22Rv1 (cell line): ENCODE results near the gene TENT5C.

Experiments
- CTCF ChIP-seq: fragments of 450-650 bp; IDR thresholded peaks from 2 replicates; pipeline ENCODE4 v1.5.1; 2017; ENCODE audit warnings: mild to moderate bottlenecking
- ZFX ChIP-seq: fragments of 450-650 bp; IDR thresholded peaks from 2 replicates; pipeline ENCODE4 v1.6.1; 2017; ENCODE audit warnings: antibody characterized with exemption, borderline replicate concordance

DNA sequence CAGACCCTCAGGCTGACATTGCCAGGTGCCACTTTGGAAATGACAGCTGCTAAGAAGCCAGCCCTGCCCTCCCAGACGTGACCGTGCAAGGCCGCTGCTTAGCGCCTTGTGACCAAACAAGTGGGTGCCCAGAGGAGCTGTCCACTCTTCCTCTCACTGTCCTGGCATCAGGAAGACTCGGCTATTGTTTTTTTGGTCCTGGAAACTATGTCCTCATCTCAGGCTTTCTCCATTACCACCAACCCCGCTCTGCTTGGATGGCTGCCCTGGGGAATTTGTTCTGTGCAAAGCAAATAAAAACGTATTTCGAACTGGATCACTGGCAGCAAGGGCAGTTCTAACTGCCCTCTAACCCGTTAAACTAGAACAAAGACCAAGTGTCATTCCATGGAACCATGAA, 13.7 kb upstream of the TENT5C start:
- TF ChIP-seq CTCF: no peak
- TF ChIP-seq ZFX: no peak
